ENCODE data around the gene KRT82. TPM values are rescaled to one million over a fixed set of nuclear protein-coding genes. Genes with fewer than 3 reads are reported as not detected.

Gene KRT82
- total RNA-seq, 2 experiments from 2014 or later = not detected

GRCh38 chr12:52385226-52385702 is 20.9 kb downstream of the KRT82 start, which contains the start of gene KRT84:
Gene KRT84 (minus strand): TSS chr12:52385652. CDS start chr12:52385585, 67 bp downstream.
- CTCF ChIA-PET = interaction anchor here (1.1 to 2.5 kb wide), 2 partner anchors 12 to 485 kb away, joined by 3 to 9 read pairs; no protein-coding TSS in a partner anchor
- H3K4me1 Mint-ChIP-seq (ENCODE audit: low read depth) = peaks cover 5% of the 10 kb centered on the region
- H3K27me3 Mint-ChIP-seq = peaks cover 3% of the 10 kb centered on the region
- no peak within 1 kb of the TSS for H3K27ac Mint-ChIP-seq
- H3K9me3 Mint-ChIP-seq = no peaks in the 10 kb centered on the region
- H3K4me3 Mint-ChIP-seq = no peak within 1 kb of the TSS
- intact Hi-C loops (cut with micrococcal nuclease) = no loop called here
- POLR2A ChIA-PET = no interaction called here
- no peak for DNase-seq
- H3K36me3 Mint-ChIP-seq = no peaks in the 10 kb centered on the region

DNA sequence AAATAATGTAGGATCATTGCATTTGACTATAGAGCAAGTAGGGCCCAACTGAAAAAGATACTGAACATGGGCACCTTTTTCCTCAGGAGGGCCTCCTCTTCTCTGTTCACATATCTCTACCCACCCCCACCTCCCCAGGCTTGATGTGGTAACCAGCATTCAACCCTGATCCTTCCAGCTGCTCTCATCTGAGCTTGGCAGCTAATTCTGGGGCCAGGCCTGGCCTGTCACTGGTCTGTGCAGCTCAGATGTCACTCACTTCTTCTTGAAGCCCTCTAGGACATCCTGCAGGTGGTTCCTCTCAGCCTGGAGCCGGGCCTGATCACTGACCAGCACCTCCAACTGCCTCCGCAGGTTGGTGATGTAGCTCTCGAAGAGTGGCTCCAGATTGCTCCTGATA is 22.8 kb downstream of the KRT82 start:
- intact Hi-C loops (cut with micrococcal nuclease) = no loop called here
- H3K9me3 Mint-ChIP-seq = no peaks in the 10 kb centered on the region
- DNase-seq = no peak

GRCh38 chr12:52382854-52383253 is 23.3 kb downstream of the KRT82 start:
- POLR2A ChIA-PET = no interaction called here
- H3K36me3 Mint-ChIP-seq = no peaks in the 10 kb centered on the region
- CTCF ChIA-PET = interaction anchor here (1.5 to 2.5 kb wide), 2 partner anchors 10 to 497 kb away, joined by 8 to 9 read pairs; no protein-coding TSS in a partner anchor
- peaks cover 5% of the 10 kb centered on the region for H3K4me1 Mint-ChIP-seq (ENCODE audit: low read depth)
- peaks cover 1% of the 10 kb centered on the region for H3K27me3 Mint-ChIP-seq
- intact Hi-C loops (cut with micrococcal nuclease) = no loop called here
- no peaks in the 10 kb centered on the region for H3K9me3 Mint-ChIP-seq
- DNase-seq = no peak
- no peak overlapping the region for H3K27ac Mint-ChIP-seq
- no peak overlapping the region for H3K4me3 Mint-ChIP-seq

More for the DNA sequence above, 22.8 kb downstream of the KRT82 start:
- no peak overlapping the region for H3K27ac Mint-ChIP-seq
- peaks cover 1% of the 10 kb centered on the region for H3K27me3 Mint-ChIP-seq
- peaks cover 5% of the 10 kb centered on the region for H3K4me1 Mint-ChIP-seq (ENCODE audit: low read depth)
- no peak overlapping the region for H3K4me3 Mint-ChIP-seq
- ChIA-PET POLR2A (no interaction called here), CTCF (interaction anchor here (0.6 to 2.5 kb wide), 4 partner anchors 10 to 598 kb away, joined by 3 to 9 read pairs (median 6); no protein-coding TSS in a partner anchor)
- H3K36me3 Mint-ChIP-seq = no peaks in the 10 kb centered on the region

GRCh38 chr12:52381206-52381605 is 24.9 kb downstream of the KRT82 start:
- ChIA-PET POLR2A (no interaction called here), CTCF (interaction anchor here (1.0 to 1.3 kb wide), 3 partner anchors 20 to 503 kb away, joined by 3 read pairs; no protein-coding TSS in a partner anchor)
- Mint-ChIP-seq H3K27me3 (peaks cover 11% of the 10 kb centered on the region), H3K27ac (no peak overlapping the region), H3K4me1 (ENCODE audit: low read depth) (peaks cover 5% of the 10 kb centered on the region), H3K9me3 (no peaks in the 10 kb centered on the region), H3K36me3 (no peaks in the 10 kb centered on the region), H3K4me3 (no peak overlapping the region)
- no peak for DNase-seq
- intact Hi-C loops (cut with micrococcal nuclease) = no loop called here

- POLR2A ChIA-PET = no interaction called here
- H3K9me3 Mint-ChIP-seq = no peaks in the 10 kb centered on the region
- H3K27ac Mint-ChIP-seq = no peak overlapping the region
- H3K36me3 Mint-ChIP-seq = no peaks in the 10 kb centered on the region
- intact Hi-C loops (cut with micrococcal nuclease) = no loop called here
- peak; percentile 36 for DNase-seq
- CTCF ChIA-PET = interaction anchor here (0.6 to 1.3 kb wide), 7 partner anchors 21 to 499 kb away, joined by 3 read pairs; no protein-coding TSS in a partner anchor
- peaks cover 11% of the 10 kb centered on the region for H3K27me3 Mint-ChIP-seq
- peaks cover 5% of the 10 kb centered on the region for H3K4me1 Mint-ChIP-seq (ENCODE audit: low read depth)
- H3K4me3 Mint-ChIP-seq = no peak overlapping the region
Measured at GRCh38 chr12:52380271-52380694, 25.9 kb downstream of the KRT82 start.

- DNase-seq = no peak
- no peak overlapping the region for H3K27ac Mint-ChIP-seq
- H3K27me3 Mint-ChIP-seq = peaks cover 11% of the 10 kb centered on the region
- POLR2A ChIA-PET = no interaction called here
- CTCF ChIA-PET = interaction anchor here (0.7 to 1.2 kb wide), 2 partner anchors 491 to 500 kb away, joined by 3 read pairs; no protein-coding TSS in a partner anchor
- no peaks in the 10 kb centered on the region for H3K9me3 Mint-ChIP-seq
- peaks cover 5% of the 10 kb centered on the region for H3K4me1 Mint-ChIP-seq (ENCODE audit: low read depth)
- intact Hi-C loops (cut with micrococcal nuclease) = loop anchor here (10.0 kb wide), 1 partner anchor 605 kb away; no protein-coding TSS in a partner anchor
- no peaks in the 10 kb centered on the region for H3K36me3 Mint-ChIP-seq
- no peak overlapping the region for H3K4me3 Mint-ChIP-seq
Measured at GRCh38 chr12:52379536-52379935, 26.6 kb downstream of the KRT82 start.

DNA sequence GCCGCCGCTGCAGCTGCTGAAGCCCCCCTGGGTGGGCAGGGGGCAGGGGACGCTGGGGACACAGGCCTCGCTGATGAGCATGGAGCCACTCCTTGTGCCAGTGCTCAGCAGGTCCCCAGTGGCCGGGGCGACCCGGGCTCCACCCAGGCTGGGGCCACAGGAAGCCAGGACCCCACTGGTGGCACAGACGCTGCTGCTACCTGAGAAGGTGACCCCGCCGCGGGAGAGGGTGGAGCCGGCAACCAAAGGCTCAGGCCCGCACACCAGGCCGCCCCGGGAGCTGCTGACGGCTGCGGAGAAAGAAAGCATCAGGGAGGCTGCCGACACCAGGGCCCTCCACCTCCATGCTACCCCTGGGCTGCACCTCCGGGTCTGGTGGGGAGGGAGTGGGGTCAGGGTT is 28.0 kb downstream of the KRT82 start:
- intact Hi-C loops (cut with micrococcal nuclease) = loop anchor here (10.0 kb wide), 1 partner anchor 607 kb away; no protein-coding TSS in a partner anchor
- H3K4me1 Mint-ChIP-seq (ENCODE audit: low read depth) = peaks cover 4% of the 10 kb centered on the region
- no peak for DNase-seq
- peaks cover 8% of the 10 kb centered on the region for H3K9me3 Mint-ChIP-seq
- no peak overlapping the region for H3K27ac Mint-ChIP-seq
- ChIA-PET POLR2A (no interaction called here), CTCF (no interaction called here)
- H3K27me3 Mint-ChIP-seq = peaks cover 11% of the 10 kb centered on the region
- H3K36me3 Mint-ChIP-seq = no peaks in the 10 kb centered on the region
- H3K4me3 Mint-ChIP-seq = no peak overlapping the region

DNA sequence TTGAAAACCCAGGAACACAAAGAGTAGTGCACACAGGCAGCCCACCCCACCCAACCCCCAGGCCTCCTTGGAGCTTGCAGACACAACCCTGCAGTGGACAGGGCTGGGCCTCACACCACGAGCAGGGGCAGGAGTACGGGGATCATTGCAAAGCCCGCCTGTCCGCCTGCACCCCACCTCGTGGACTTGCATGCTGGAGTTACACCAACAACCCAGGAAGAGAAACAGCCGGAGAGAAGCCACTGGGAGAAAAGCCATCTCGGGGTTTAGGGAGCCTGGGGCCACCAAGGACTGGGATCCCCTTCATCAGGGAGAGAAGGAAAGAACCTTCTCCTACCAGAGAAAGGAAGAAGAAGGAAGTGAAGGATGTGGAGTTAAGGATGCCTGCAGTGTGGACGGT is 28.9 kb downstream of the KRT82 start:
- Mint-ChIP-seq H3K4me3 (no peak overlapping the region), H3K27me3 (peaks cover 11% of the 10 kb centered on the region), H3K36me3 (no peaks in the 10 kb centered on the region), H3K4me1 (ENCODE audit: low read depth) (no peaks in the 10 kb centered on the region), H3K27ac (no peak overlapping the region), H3K9me3 (peaks cover 8% of the 10 kb centered on the region)
- intact Hi-C loops (cut with micrococcal nuclease) = loop anchor here (10.0 kb wide), 1 partner anchor 608 kb away; no protein-coding TSS in a partner anchor
- ChIA-PET CTCF (interaction anchor here (0.9 kb wide), 1 partner anchor 502 kb away, joined by 3 read pairs; no protein-coding TSS in a partner anchor), POLR2A (no interaction called here)
- DNase-seq = no peak

- POLR2A ChIA-PET = no interaction called here
- Mint-ChIP-seq H3K36me3 (no peaks in the 10 kb centered on the region), H3K27me3 (peaks cover 15% of the 10 kb centered on the region), H3K9me3 (peaks cover 8% of the 10 kb centered on the region), H3K27ac (no peak overlapping the region), H3K4me1 (ENCODE audit: low read depth) (no peaks in the 10 kb centered on the region), H3K4me3 (no peak overlapping the region)
- CTCF ChIA-PET = interaction anchor here (1.0 to 3.0 kb wide), 11 partner anchors 11 to 608 kb away, joined by 3 to 39 read pairs (median 4); no protein-coding TSS in a partner anchor
- intact Hi-C loops (cut with micrococcal nuclease) = loop anchor here (5.0 to 10.0 kb wide), 2 partner anchors 505 to 612 kb away; no protein-coding TSS in a partner anchor
- DNase-seq = peak; percentile 68
Measured at GRCh38 chr12:52372216-52373154, 33.6 kb downstream of the KRT82 start.

DNA sequence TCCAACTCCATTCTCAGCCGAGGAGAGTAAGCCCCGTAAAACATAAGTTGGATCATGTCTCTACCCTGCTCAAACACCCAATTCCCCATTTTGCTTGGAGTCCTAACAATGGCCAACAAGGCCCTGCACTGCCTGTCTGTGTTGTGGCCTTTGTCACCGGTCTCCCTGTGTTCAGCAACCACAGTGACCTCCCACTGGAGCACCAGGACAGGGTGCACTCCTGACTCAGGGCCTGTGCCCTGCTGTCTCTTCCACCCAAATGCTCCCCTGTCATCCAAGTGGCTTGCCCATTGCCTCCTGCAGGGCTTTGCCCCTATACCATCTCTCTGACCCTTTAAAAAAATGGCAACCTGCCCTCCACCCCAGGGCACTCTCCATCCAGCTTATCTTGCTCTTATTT is 34.4 kb downstream of the KRT82 start:
- ChIA-PET CTCF (interaction anchor here (1.1 to 3.0 kb wide), 4 partner anchors 12 to 508 kb away, joined by 3 to 39 read pairs (median 8); no protein-coding TSS in a partner anchor), POLR2A (no interaction called here)
- DNase-seq = no peak
- intact Hi-C loops (cut with micrococcal nuclease) = loop anchor here (5.0 to 10.0 kb wide), 2 partner anchors 506 to 613 kb away; no protein-coding TSS in a partner anchor
- Mint-ChIP-seq H3K27me3 (peaks cover 12% of the 10 kb centered on the region), H3K27ac (no peak overlapping the region), H3K4me1 (ENCODE audit: low read depth) (no peaks in the 10 kb centered on the region), H3K36me3 (no peaks in the 10 kb centered on the region), H3K4me3 (no peak overlapping the region), H3K9me3 (peaks cover 8% of the 10 kb centered on the region)

- H3K4me1 Mint-ChIP-seq (ENCODE audit: low read depth) = no peaks in the 10 kb centered on the region
- DNase-seq = no peak
- H3K4me3 Mint-ChIP-seq = no peak overlapping the region
- no peak overlapping the region for H3K27ac Mint-ChIP-seq
- H3K27me3 Mint-ChIP-seq = peaks cover 7% of the 10 kb centered on the region
- CTCF ChIA-PET = interaction anchor here (0.6 to 2.9 kb wide), 5 partner anchors 17 to 509 kb away, joined by 3 to 39 read pairs (median 4); no protein-coding TSS in a partner anchor
- POLR2A ChIA-PET = no interaction called here
- peaks cover 8% of the 10 kb centered on the region for H3K9me3 Mint-ChIP-seq
- H3K36me3 Mint-ChIP-seq = no peaks in the 10 kb centered on the region
- intact Hi-C loops (cut with micrococcal nuclease) = loop anchor here (5.0 to 10.0 kb wide), 2 partner anchors 506 to 614 kb away; no protein-coding TSS in a partner anchor
Measured at GRCh38 chr12:52370926-52371608, 35.1 kb downstream of the KRT82 start.

Measured in activated CD4-positive, alpha-beta memory T cell treated with anti-CD3 and anti-CD28 coated beads for 36 hours (primary cell).